ENCODE results near the gene MGA.

- peak; percentile 71 to 82 for TF ChIP-seq CTCF (IDR thresholded peaks at IDR 0.05; ENCODE audit: extremely low read depth in 1 of 2, insufficient read depth in 1 of 2, low read depth in 1 of 2, low read length in 2 of 2)
- TF ChIP-seq POLR2A (IDR thresholded peaks at IDR 0.05; ENCODE audit: low read depth, low read length), result no peak
- no peak for TF ChIP-seq EZH2 (IDR thresholded peaks at IDR 0.05; ENCODE audit: borderline replicate concordance, low read depth, low read length, severe bottlenecking)
- no peak for TF ChIP-seq POLR2AphosphoS5 (IDR thresholded peaks at IDR 0.05; ENCODE audit: insufficient read depth, low read depth, low read length)
- TF ChIP-seq MAX (IDR thresholded peaks at IDR 0.05; ENCODE audit: insufficient read depth, insufficient read length), result no peak
- no peak for TF ChIP-seq GATA2 (IDR thresholded peaks at IDR 0.05; ENCODE audit: insufficient read depth, insufficient read length, low read depth, low read length)
- no peak for TF ChIP-seq FOS (IDR thresholded peaks at IDR 0.05; ENCODE audit: borderline replicate concordance, insufficient read depth, low read length)
These were observed 112.6 kb downstream of the MGA start for GRCh38 chr15:41772720-41773331.

All from endothelial cell of umbilical vein (primary cell).